GM10248 (cell line): ENCODE results near the gene RAP1GDS1.
"Not testable (repeated sequence)": the region's sequence is repeated elsewhere in the genome, so short reads cannot be mapped to it uniquely, and the experiment has no call there.

Experiments
- CTCF ChIA-PET: fragments of 300-600 bp; sonication (Branson Sonifier 250); formaldehyde crosslinking; extraction: SDS; loops from one replicate; lab custom pipeline; 2021; ENCODE audit warnings: antibody characterized with exemption; lab: Yijun Ruan, JAX
- POLR2A ChIA-PET: fragments of 350-650 bp; sonication (Branson Sonifier 250); formaldehyde crosslinking; extraction: SDS; loops from one replicate; lab custom pipeline; 2020; ENCODE audit warnings: antibody characterized with exemption; lab: Yijun Ruan, JAX
- DNase-seq: peaks from one replicate; pipeline ENCODE4 v3.0.0; 2012; ENCODE audit errors: extremely low spot score
- TF ChIP-seq, protein P1 (sequence below): IDR thresholded peaks from 2 replicates; pipeline ENCODE4 v1.5.1; 2012; ENCODE audit warnings: mild to moderate bottlenecking, low read depth; ENCODE audit errors: extremely low read depth, missing control alignments, control extremely low read depth

Gene RAP1GDS1

DNA sequence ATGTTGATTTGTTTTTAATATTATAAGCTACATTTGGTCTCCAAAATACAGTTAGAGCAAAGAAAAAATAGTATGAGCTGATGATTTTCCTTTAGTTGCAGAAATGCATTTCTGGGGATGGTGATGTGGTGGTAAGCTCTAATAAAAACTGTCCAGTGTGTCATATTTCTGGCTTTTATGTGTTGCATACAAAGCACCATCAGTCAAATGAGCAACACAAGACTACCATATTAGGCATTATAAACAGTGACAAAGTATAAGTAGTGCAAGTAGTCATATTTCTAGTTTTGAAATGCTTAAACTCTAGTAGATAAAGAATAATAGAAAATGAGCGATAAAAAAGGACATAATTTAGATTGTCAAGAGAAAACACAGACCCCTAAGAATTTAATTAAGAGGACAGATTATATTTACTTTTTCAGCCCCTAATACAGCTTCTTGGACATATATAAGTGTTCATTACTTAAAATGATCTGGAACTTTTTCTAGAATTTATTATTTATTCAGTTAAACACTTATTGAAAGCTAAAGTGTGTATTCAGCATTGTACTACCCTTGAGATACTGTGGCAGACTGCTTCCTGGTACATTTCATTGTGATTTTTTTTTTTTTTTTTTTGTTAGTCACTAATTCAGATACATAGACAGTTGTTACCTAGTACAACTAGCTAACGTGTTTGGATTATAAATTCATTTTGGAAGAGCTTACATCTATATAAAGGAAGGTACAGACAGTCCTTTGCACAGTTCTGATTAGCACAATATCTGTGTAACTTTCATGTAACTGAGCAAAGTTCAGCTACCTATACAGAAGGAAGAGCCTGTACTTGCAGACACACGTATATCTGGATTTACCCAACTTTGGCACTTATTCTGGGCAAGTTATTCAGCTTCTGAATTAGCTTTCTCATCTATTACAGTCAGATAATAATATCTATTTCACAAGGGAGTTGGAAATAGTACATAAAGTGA, 22.3 kb downstream of the RAP1GDS1 start:
- no peak for DNase-seq
- CTCF ChIA-PET: interaction anchor here (1.0 to 1.7 kb wide), 4 partner anchors 10 to 23 kb away, joined by 3 to 5 read pairs (median 4); partner anchors contain the start of gene RAP1GDS1
- TF ChIP-seq, protein P1, sequence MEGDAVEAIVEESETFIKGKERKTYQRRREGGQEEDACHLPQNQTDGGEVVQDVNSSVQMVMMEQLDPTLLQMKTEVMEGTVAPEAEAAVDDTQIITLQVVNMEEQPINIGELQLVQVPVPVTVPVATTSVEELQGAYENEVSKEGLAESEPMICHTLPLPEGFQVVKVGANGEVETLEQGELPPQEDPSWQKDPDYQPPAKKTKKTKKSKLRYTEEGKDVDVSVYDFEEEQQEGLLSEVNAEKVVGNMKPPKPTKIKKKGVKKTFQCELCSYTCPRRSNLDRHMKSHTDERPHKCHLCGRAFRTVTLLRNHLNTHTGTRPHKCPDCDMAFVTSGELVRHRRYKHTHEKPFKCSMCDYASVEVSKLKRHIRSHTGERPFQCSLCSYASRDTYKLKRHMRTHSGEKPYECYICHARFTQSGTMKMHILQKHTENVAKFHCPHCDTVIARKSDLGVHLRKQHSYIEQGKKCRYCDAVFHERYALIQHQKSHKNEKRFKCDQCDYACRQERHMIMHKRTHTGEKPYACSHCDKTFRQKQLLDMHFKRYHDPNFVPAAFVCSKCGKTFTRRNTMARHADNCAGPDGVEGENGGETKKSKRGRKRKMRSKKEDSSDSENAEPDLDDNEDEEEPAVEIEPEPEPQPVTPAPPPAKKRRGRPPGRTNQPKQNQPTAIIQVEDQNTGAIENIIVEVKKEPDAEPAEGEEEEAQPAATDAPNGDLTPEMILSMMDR: no peak
- POLR2A ChIA-PET: no interaction called here

GRCh38 chr4:98284640-98285046, 23.5 kb downstream of the RAP1GDS1 start:
- ChIA-PET POLR2A (no interaction called here), CTCF (interaction anchor here (1.4 to 1.7 kb wide), 2 partner anchors 9 to 14 kb away, joined by 3 to 5 read pairs; no protein-coding TSS in a partner anchor)
- DNase-seq: no peak
- TF ChIP-seq, protein P1: no peak

- no peak for DNase-seq
- ChIA-PET CTCF (interaction anchor here (0.6 kb wide), 1 partner anchor 11 kb away, joined by 3 read pairs; no protein-coding TSS in a partner anchor), POLR2A (no interaction called here)
Observed at GRCh38 chr4:98285676-98286075, 24.5 kb downstream of the RAP1GDS1 start.

DNA sequence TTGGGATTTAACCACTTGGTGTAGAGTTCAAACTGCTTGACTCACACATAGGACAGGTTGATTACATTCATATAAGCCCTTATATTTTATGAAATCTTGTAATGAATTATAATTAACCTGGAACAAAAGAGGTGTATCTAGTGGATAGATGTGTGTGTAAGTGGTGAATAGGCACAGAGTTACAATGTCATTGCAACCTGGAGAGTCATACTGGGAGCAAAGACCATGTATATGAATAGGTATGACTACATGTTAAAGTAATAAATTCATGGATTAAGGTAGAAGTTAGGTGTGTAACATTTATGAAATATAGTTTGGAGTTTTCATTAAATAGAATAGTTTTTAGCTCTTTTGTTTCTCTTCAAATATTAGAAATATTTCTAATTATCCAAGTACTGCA, 26.1 kb downstream of the RAP1GDS1 start:
- no peak for DNase-seq
- ChIA-PET POLR2A (no interaction called here), CTCF (no interaction called here)
- TF ChIP-seq, protein P1: no peak

More at GRCh38 chr4:98285676-98286075, 24.5 kb downstream of the RAP1GDS1 start:
- TF ChIP-seq, protein P1: no peak

DNA sequence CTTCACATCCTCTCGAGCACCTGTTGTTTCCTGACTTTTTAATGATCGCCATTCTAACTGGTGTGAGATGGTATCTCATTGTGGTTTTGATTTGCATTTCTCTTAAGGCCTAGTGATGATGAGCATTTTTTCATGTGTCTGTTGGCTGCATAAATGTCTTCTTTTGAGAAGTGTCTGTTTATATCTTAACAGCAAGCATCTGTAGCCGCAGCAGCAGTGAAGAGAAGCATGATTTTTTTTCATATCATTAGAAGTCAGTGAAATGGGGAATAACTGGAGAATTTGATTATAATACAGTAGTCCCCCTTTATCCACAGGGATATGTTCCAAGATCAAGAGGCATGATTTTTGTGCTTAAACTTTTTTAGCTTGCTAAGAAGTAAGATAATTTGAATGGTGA, 27.5 kb downstream of the RAP1GDS1 start:
- DNase-seq, POLR2A ChIA-PET: not testable (repeated sequence)
- CTCF ChIA-PET: interaction anchor here (1.2 kb wide), 1 partner anchor 19 kb away, joined by 3 read pairs; no protein-coding TSS in a partner anchor

GRCh38 chr4:98289375-98289774, 28.2 kb downstream of the RAP1GDS1 start:
- DNase-seq: no peak
- TF ChIP-seq, protein P1: no peak
- ChIA-PET POLR2A (interaction anchor here (0.7 kb wide), 1 partner anchor 154 kb away, joined by 7 read pairs; no protein-coding TSS in a partner anchor), CTCF (interaction anchor here (1.2 kb wide), 1 partner anchor 20 kb away, joined by 3 read pairs; no protein-coding TSS in a partner anchor)
